ENCODE results near the gene NR3C2.
A peak's percentile ranks its signal among the peaks of the same experiment; 100 is the strongest.

NR3C2 gene

DNA sequence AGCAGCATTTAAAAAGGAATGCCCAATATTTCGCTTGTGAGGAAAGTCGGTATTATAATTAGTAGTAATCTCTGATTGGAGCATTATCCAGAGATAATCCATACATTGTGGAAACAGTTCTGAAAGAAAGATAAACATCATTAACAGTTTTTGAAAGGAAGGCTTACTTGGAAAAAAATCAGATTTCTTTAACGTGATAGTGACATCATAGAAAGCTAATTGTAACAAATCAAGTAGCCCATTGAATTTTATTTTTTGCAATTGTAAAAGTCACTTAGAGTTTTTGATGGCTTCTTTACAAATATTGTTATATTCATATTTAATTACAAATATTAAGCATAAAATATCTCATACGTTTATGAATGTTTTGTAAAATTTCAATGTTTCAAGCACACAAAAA, 11.6 kb upstream of the NR3C2 start:
- TF ChIP-seq CTCF (IDR thresholded peaks at IDR 0.05; ENCODE audit: low read depth, low read length): no peak
- no peak for DNase-seq (ENCODE audit: low read depth in 2 of 2)
- H3K4me3 ChIP-seq (replicated peaks in 1 of 2; ENCODE audit: low read depth in 2 of 2, low read length in 2 of 2): no peak overlapping the region

GRCh38 chr4:148452970-148453369, 10.8 kb upstream of the NR3C2 start:
- DNase-seq (ENCODE audit: low read depth in 2 of 2): no peak
- TF ChIP-seq CTCF (IDR thresholded peaks at IDR 0.05; ENCODE audit: low read depth, low read length): no peak
- no peak overlapping the region for H3K4me3 ChIP-seq (replicated peaks in 1 of 2; ENCODE audit: low read depth in 2 of 2, low read length in 2 of 2)

- no peak overlapping the region for H3K4me3 ChIP-seq (replicated peaks in 1 of 2; ENCODE audit: low read depth in 2 of 2, low read length in 2 of 2)
- TF ChIP-seq CTCF (IDR thresholded peaks at IDR 0.05; ENCODE audit: low read depth, low read length): no peak
- no peak for DNase-seq (ENCODE audit: low read depth in 2 of 2)
These were observed 7.7 kb upstream of the NR3C2 start for GRCh38 chr4:148449921-148450320.

DNA sequence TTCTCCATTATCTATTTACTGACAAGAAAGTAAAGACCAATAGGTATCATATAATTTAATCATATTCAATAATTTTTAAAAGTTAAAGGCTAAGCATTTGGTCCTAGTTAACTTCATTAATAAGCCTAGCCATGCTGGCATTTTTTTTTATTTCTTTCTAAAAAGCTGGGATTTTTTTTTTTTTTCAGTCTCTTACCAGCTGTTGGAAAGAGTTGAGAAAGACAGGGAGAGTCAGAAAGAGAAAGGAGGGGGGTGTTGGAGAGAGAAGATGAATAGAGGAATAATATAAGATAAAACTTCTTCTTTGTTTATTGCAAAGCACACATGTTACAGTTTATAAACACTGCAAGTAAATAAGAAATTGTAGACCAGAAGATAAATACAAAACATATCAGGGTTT, 5.9 kb upstream of the NR3C2 start:
- no peak for TF ChIP-seq CTCF (IDR thresholded peaks at IDR 0.05; ENCODE audit: low read depth, low read length)
- no peak overlapping the region for H3K4me3 ChIP-seq (replicated peaks in 1 of 2; ENCODE audit: low read depth in 2 of 2, low read length in 2 of 2)
- peak in 1 of 2 donors; percentile 20 for DNase-seq (ENCODE audit: low read depth in 2 of 2)

DNA sequence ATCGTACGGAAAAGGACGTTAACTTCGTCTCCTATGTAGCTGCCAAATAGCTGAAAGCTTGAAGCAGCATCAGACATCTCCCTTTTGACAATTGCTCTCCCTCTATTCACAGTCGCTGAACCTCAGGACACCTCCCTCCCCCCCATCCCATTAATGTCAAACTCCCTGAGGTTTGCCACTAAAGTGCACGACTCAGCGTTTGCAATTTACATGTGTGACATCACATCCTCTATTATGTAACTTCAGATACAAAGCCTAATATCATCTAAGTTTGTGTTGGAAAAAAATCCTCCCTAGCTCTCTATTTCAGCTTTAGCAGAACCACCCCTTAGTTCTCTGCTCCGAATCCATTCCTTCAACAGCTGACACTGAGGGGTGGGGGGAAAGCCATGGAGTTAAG, 5.5 kb upstream of the NR3C2 start:
- TF ChIP-seq CTCF (IDR thresholded peaks at IDR 0.05; ENCODE audit: low read depth, low read length): no peak
- peak overlapping the region in 1 of 2 donors; percentile 24 for H3K4me3 ChIP-seq (replicated peaks in 1 of 2; ENCODE audit: low read depth in 2 of 2, low read length in 2 of 2)
- DNase-seq (ENCODE audit: low read depth in 2 of 2): peak in 1 of 2 donors; percentile 55

DNA sequence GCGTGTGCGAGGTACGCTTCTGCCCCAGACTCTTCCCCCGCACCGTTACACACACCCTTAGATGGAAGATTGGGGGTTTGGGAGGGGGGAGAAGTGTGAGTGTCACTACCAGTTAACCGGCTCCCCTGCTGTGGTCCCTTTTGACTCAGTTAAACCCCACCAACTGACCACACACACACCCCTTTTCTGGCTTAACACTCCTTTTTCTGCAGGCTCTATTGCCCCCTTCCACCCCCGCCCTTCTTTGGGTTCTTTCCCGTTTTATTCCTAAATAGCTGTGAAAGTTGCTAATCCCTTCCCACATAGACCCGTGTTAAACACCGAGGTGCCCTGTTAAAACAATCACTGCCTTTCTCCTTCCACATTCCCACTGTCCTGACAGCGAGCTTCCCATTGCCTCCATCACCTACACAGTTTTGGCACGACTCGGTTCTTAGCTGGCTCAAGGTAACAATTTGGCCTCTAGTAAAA, 3.7 kb upstream of the NR3C2 start:
- no peak for DNase-seq (ENCODE audit: low read depth in 2 of 2)
- no peak for TF ChIP-seq CTCF (IDR thresholded peaks at IDR 0.05; ENCODE audit: low read depth, low read length)
- H3K4me3 ChIP-seq (replicated peaks in 1 of 2; ENCODE audit: low read depth in 2 of 2, low read length in 2 of 2): peak overlapping the region; percentile 45 to 83
